Measurements from ENCODE around the gene CECR2. TPM values are rescaled to one million over a fixed set of nuclear protein-coding genes. Genes with fewer than 3 reads are reported as not detected.

Gene CECR2
- polyA plus RNA-seq, 1 donor from 2014 or later = 2.1 TPM

DNA sequence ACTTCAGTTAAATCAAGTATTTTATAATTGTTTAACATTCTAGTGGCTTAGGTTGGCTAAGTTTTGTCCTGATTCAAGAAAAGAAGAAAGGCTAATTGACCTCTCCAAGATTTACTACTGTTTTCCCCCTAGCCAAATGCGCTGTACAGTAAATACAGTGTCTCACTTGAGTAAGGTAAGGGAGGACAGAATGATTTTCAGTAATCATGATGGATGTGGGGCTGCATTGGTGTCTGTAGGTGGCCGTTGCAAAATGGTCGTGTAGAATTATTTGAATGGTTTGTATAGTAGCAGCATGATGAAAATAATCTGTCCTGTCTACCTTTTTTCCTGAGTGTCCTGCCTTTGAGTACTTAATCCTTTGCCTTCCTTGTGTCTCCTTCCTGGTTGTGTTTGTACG is 4.6 kb downstream of the CECR2 start:
- Histone ChIP-seq H3K4me3 (ENCODE audit: low read length) (no peak overlapping the region), H3K9ac (ENCODE audit: low read length) (no peak overlapping the region), H3K27me3 (ENCODE audit: insufficient read depth, low read depth, low read length) (no peaks in the 10 kb centered on the region), H2AFZ (ENCODE audit: low read depth, low read length) (no peak overlapping the region), H3K9me3 (ENCODE audit: low read length) (no peaks in the 10 kb centered on the region), H4K20me1 (ENCODE audit: insufficient read depth) (no peaks in the 10 kb centered on the region), H3K79me2 (replicated peaks; ENCODE audit: insufficient read depth, low read length) (peaks cover 75% of the 10 kb centered on the region), H3K36me3 (ENCODE audit: insufficient read depth, low read length) (no peaks in the 10 kb centered on the region), H3F3A (ENCODE audit: insufficient read depth, low read length, poor library complexity, severe bottlenecking) (no peaks in the 10 kb centered on the region), H3K9me2 (ENCODE audit: insufficient read depth, low read length) (no peaks in the 10 kb centered on the region), H3K27ac (ENCODE audit: low read length) (no peak overlapping the region), H3K4me2 (ENCODE audit: low read length) (no peak overlapping the region)
- TF ChIP-seq SMC3 (conservative IDR thresholded peaks at IDR 0.05; ENCODE audit: poor library complexity) = no peak
- no peak for TF ChIP-seq POLR2AphosphoS5 (IDR thresholded peaks at IDR 0.05)
- TF ChIP-seq, protein P1, sequence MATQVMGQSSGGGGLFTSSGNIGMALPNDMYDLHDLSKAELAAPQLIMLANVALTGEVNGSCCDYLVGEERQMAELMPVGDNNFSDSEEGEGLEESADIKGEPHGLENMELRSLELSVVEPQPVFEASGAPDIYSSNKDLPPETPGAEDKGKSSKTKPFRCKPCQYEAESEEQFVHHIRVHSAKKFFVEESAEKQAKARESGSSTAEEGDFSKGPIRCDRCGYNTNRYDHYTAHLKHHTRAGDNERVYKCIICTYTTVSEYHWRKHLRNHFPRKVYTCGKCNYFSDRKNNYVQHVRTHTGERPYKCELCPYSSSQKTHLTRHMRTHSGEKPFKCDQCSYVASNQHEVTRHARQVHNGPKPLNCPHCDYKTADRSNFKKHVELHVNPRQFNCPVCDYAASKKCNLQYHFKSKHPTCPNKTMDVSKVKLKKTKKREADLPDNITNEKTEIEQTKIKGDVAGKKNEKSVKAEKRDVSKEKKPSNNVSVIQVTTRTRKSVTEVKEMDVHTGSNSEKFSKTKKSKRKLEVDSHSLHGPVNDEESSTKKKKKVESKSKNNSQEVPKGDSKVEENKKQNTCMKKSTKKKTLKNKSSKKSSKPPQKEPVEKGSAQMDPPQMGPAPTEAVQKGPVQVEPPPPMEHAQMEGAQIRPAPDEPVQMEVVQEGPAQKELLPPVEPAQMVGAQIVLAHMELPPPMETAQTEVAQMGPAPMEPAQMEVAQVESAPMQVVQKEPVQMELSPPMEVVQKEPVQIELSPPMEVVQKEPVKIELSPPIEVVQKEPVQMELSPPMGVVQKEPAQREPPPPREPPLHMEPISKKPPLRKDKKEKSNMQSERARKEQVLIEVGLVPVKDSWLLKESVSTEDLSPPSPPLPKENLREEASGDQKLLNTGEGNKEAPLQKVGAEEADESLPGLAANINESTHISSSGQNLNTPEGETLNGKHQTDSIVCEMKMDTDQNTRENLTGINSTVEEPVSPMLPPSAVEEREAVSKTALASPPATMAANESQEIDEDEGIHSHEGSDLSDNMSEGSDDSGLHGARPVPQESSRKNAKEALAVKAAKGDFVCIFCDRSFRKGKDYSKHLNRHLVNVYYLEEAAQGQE (IDR thresholded peaks at IDR 0.05; ENCODE audit: borderline replicate concordance) = no peak
- no peak for TF ChIP-seq MXI1 (conservative IDR thresholded peaks at IDR 0.05; ENCODE audit: poor library complexity, severe bottlenecking)
- no peak for TF ChIP-seq EZH2 (IDR thresholded peaks at IDR 0.05; ENCODE audit: borderline replicate concordance, insufficient read depth, low read length, poor library complexity, severe bottlenecking)
- no peak for TF ChIP-seq EP300 (conservative IDR thresholded peaks at IDR 0.05; ENCODE audit: poor library complexity, severe bottlenecking)
- TF ChIP-seq, protein P2, sequence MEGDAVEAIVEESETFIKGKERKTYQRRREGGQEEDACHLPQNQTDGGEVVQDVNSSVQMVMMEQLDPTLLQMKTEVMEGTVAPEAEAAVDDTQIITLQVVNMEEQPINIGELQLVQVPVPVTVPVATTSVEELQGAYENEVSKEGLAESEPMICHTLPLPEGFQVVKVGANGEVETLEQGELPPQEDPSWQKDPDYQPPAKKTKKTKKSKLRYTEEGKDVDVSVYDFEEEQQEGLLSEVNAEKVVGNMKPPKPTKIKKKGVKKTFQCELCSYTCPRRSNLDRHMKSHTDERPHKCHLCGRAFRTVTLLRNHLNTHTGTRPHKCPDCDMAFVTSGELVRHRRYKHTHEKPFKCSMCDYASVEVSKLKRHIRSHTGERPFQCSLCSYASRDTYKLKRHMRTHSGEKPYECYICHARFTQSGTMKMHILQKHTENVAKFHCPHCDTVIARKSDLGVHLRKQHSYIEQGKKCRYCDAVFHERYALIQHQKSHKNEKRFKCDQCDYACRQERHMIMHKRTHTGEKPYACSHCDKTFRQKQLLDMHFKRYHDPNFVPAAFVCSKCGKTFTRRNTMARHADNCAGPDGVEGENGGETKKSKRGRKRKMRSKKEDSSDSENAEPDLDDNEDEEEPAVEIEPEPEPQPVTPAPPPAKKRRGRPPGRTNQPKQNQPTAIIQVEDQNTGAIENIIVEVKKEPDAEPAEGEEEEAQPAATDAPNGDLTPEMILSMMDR (IDR thresholded peaks at IDR 0.05; ENCODE audit: poor library complexity, severe bottlenecking) = no peak

DNA sequence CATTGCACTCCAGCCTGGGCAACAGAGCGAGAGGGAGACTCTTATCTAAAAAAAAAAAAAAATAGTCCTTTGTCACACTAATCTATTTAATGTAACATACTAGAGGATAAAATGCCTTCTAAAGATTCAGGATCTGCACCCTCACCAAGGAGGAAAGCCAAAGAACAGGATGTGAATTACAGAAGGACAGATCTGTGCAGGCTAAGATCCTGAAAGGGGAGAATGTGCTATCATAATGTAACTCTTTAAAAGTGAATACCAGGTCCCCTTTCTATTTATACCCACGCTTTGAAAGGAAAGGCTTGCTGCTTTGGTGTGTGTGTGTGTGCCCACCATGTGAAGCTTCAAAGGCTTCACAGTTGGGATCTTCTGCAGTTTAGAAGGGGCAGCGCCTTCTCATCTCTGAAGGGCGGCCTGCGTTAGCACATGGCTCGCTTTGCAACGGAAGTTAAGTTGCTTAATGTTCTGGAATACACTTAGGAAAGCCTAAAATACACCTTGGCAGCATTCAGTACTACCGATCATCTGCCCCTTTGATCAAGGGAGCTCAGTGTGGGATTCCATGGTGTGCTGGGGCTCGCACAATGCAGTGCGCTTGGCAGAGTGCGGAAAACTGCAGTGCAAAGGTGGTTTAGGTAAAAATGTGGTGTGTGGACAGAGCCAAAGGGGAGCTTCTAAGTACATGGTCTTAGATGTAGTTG is 6.8 kb downstream of the CECR2 start:
- Histone ChIP-seq H3K4me3 (ENCODE audit: low read length) (no peak overlapping the region), H3K9ac (ENCODE audit: low read length) (no peak overlapping the region), H3F3A (ENCODE audit: insufficient read depth, low read length, poor library complexity, severe bottlenecking) (no peaks in the 10 kb centered on the region), H3K79me2 (replicated peaks; ENCODE audit: insufficient read depth, low read length) (peaks cover 82% of the 10 kb centered on the region), H3K27ac (ENCODE audit: low read length) (no peak overlapping the region), H3K9me2 (ENCODE audit: insufficient read depth, low read length) (no peaks in the 10 kb centered on the region), H3K36me3 (ENCODE audit: insufficient read depth, low read length) (no peaks in the 10 kb centered on the region), H2AFZ (ENCODE audit: low read depth, low read length) (no peak overlapping the region), H3K27me3 (ENCODE audit: insufficient read depth, low read depth, low read length) (no peaks in the 10 kb centered on the region), H3K9me3 (ENCODE audit: low read length) (no peaks in the 10 kb centered on the region), H3K4me2 (ENCODE audit: low read length) (no peak overlapping the region), H4K20me1 (ENCODE audit: insufficient read depth) (no peaks in the 10 kb centered on the region)
- TF ChIP-seq, protein P1 (IDR thresholded peaks at IDR 0.05; ENCODE audit: borderline replicate concordance) = no peak
- TF ChIP-seq MXI1 (conservative IDR thresholded peaks at IDR 0.05; ENCODE audit: poor library complexity, severe bottlenecking) (no peak), EP300 (conservative IDR thresholded peaks at IDR 0.05; ENCODE audit: poor library complexity, severe bottlenecking) (no peak), TAF1 (IDR thresholded peaks at IDR 0.05; ENCODE audit: low read depth) (no peak), POLR2AphosphoS5 (IDR thresholded peaks at IDR 0.05) (no peak), RAD21 (conservative IDR thresholded peaks at IDR 0.05) (no peak), EZH2 (IDR thresholded peaks at IDR 0.05; ENCODE audit: borderline replicate concordance, insufficient read depth, low read length, poor library complexity, severe bottlenecking) (no peak)
- TF ChIP-seq, protein P2 (IDR thresholded peaks at IDR 0.05; ENCODE audit: poor library complexity, severe bottlenecking) = no peak
